ENCODE results near the gene MIOX. TPM values are rescaled to one million over a fixed set of nuclear protein-coding genes. Genes with fewer than 3 reads are reported as not detected.
A peak's percentile ranks its signal among the peaks of the same experiment; 100 is the strongest.

Gene MIOX
- total and polyA plus RNA-seq, 2 of the 13 experiments (the other 11 are each of a cell fraction or from before 2014, with no cell fraction given): 1.5 to 2.9 TPM

DNA sequence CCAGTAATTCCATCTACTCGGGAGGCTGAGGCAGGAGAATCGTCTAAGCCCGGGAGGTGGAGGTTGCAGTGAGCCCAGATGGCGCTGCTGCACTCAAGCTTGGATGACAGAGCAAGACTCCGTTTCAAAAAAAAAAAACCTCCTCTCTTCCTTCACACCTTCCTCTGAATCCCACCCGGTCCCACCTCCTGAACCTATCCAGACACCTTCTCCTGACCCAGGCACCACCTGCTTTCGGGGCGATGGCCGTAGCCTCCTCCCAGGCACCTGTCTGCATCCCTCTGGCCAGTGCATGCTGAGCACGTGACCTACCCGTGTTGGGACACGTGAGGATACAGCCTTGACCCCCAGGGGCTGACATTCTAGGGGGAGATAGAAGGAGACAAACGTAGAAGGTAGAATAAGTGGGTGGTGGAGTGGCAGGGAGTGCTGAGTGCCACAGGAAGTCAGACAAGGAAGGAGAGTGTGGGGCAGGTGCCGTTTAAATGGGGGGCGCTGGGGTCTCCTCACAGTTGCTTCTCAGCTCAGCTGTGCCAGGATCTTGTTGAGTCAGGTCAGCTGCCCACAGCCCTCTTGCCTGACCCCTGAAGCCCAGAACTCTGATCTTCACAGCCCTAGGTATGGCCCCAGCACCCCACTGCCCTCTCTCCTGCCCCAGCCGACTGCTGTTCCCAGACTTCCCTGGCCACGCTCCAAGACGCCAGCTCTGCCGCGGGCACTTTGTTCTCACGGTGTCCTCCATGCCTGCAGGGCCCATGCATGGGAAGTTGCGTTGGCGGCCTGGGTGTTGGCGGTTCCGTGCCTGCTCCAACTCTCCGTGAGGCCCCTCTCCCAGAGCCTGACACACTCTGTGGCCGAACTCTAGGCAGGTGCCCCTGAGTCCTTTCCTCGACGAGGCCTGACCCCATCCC, 1.2 kb upstream of the MIOX start (continued):
- TF ChIP-seq CCAR2 (optimal IDR thresholded peaks at IDR 0.05; ENCODE audit: low read depth, low read length) (no peak), ZNF121 (CRISPR knock-in tag; IDR thresholded peaks at IDR 0.05) (peak; percentile 40; the same call in 1 of the 2 replicates), ATF7-NPFF (CRISPR knock-in tag; IDR thresholded peaks at IDR 0.05; ENCODE audit: low read depth) (0 out of 2 replicates have a peak, but pooled peaks have one; percentile 11), LCORL (IDR thresholded peaks at IDR 0.05) (no peak), LCORL (CRISPR knock-in tag; IDR thresholded peaks at IDR 0.05) (no peak; the same call in 1 of the 2 replicates), RCOR2 (CRISPR knock-in tag; IDR thresholded peaks at IDR 0.05) (no peak), MAF1 (CRISPR knock-in tag; IDR thresholded peaks at IDR 0.05; ENCODE audit: borderline replicate concordance) (no peak), ZNF883 (CRISPR knock-in tag; IDR thresholded peaks at IDR 0.05; ENCODE audit: not compliant biosample characterization) (no peak), RARA (CRISPR knock-in tag; IDR thresholded peaks at IDR 0.05) (peak; percentile 76), ZBTB3 (CRISPR knock-in tag; IDR thresholded peaks at IDR 0.05; ENCODE audit: borderline replicate concordance, low read depth) (no peak), ZNF225 (CRISPR knock-in tag; IDR thresholded peaks at IDR 0.05) (no peak), PHF5A (CRISPR knock-in tag; IDR thresholded peaks at IDR 0.05; ENCODE audit: low read depth, unreplicated experiment) (no peak), GLI4 (CRISPR knock-in tag; IDR thresholded peaks at IDR 0.05; ENCODE audit: borderline replicate concordance) (no peak), TCF7 (IDR thresholded peaks at IDR 0.05; ENCODE audit: low read depth) (no peak; the same call in 1 of the 2 replicates), RFXAP (CRISPR knock-in tag; IDR thresholded peaks at IDR 0.05; ENCODE audit: borderline replicate concordance) (no peak), SALL2 (CRISPR knock-in tag; IDR thresholded peaks at IDR 0.05) (peak; percentile 64)
- TF ChIP-seq, protein P1, sequence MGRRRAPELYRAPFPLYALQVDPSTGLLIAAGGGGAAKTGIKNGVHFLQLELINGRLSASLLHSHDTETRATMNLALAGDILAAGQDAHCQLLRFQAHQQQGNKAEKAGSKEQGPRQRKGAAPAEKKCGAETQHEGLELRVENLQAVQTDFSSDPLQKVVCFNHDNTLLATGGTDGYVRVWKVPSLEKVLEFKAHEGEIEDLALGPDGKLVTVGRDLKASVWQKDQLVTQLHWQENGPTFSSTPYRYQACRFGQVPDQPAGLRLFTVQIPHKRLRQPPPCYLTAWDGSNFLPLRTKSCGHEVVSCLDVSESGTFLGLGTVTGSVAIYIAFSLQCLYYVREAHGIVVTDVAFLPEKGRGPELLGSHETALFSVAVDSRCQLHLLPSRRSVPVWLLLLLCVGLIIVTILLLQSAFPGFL (CRISPR knock-in tag; IDR thresholded peaks at IDR 0.05): no peak
- TF ChIP-seq, protein P2, sequence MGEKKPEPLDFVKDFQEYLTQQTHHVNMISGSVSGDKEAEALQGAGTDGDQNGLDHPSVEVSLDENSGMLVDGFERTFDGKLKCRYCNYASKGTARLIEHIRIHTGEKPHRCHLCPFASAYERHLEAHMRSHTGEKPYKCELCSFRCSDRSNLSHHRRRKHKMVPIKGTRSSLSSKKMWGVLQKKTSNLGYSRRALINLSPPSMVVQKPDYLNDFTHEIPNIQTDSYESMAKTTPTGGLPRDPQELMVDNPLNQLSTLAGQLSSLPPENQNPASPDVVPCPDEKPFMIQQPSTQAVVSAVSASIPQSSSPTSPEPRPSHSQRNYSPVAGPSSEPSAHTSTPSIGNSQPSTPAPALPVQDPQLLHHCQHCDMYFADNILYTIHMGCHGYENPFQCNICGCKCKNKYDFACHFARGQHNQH (CRISPR knock-in tag; IDR thresholded peaks at IDR 0.05): peak; percentile 38; the same call in 1 of the 2 replicates
- TF ChIP-seq, protein P3, sequence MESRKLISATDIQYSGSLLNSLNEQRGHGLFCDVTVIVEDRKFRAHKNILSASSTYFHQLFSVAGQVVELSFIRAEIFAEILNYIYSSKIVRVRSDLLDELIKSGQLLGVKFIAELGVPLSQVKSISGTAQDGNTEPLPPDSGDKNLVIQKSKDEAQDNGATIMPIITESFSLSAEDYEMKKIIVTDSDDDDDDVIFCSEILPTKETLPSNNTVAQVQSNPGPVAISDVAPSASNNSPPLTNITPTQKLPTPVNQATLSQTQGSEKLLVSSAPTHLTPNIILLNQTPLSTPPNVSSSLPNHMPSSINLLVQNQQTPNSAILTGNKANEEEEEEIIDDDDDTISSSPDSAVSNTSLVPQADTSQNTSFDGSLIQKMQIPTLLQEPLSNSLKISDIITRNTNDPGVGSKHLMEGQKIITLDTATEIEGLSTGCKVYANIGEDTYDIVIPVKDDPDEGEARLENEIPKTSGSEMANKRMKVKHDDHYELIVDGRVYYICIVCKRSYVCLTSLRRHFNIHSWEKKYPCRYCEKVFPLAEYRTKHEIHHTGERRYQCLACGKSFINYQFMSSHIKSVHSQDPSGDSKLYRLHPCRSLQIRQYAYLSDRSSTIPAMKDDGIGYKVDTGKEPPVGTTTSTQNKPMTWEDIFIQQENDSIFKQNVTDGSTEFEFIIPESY (CRISPR knock-in tag; IDR thresholded peaks at IDR 0.05): peak; percentile 33; the same call in 1 of the 2 replicates
- TF ChIP-seq, protein P4, sequence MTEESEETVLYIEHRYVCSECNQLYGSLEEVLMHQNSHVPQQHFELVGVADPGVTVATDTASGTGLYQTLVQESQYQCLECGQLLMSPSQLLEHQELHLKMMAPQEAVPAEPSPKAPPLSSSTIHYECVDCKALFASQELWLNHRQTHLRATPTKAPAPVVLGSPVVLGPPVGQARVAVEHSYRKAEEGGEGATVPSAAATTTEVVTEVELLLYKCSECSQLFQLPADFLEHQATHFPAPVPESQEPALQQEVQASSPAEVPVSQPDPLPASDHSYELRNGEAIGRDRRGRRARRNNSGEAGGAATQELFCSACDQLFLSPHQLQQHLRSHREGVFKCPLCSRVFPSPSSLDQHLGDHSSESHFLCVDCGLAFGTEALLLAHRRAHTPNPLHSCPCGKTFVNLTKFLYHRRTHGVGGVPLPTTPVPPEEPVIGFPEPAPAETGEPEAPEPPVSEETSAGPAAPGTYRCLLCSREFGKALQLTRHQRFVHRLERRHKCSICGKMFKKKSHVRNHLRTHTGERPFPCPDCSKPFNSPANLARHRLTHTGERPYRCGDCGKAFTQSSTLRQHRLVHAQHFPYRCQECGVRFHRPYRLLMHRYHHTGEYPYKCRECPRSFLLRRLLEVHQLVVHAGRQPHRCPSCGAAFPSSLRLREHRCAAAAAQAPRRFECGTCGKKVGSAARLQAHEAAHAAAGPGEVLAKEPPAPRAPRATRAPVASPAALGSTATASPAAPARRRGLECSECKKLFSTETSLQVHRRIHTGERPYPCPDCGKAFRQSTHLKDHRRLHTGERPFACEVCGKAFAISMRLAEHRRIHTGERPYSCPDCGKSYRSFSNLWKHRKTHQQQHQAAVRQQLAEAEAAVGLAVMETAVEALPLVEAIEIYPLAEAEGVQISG (CRISPR knock-in tag; IDR thresholded peaks at IDR 0.05): peak; percentile 59
- TF ChIP-seq, protein P5, sequence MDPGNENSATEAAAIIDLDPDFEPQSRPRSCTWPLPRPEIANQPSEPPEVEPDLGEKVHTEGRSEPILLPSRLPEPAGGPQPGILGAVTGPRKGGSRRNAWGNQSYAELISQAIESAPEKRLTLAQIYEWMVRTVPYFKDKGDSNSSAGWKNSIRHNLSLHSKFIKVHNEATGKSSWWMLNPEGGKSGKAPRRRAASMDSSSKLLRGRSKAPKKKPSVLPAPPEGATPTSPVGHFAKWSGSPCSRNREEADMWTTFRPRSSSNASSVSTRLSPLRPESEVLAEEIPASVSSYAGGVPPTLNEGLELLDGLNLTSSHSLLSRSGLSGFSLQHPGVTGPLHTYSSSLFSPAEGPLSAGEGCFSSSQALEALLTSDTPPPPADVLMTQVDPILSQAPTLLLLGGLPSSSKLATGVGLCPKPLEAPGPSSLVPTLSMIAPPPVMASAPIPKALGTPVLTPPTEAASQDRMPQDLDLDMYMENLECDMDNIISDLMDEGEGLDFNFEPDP (CRISPR knock-in tag; conservative IDR thresholded peaks at IDR 0.05): no peak
